A549 (cell line): ENCODE data around the gene TTC36.

Experiments used
- CEBPB ChIP-seq, 2 experiments: fragments of >200 bp in 1 of 2; sonication (Bioruptor Twin) in 1 of 2; formaldehyde crosslinking in 1 of 2; IDR thresholded peaks; 2 replicates each; pipeline ENCODE4 v1.6.1; 2012 to 2016
- CTCF ChIP-seq: fragments of >200 bp; sonication (Bioruptor Twin); formaldehyde crosslinking; IDR thresholded peaks from 3 replicates; pipeline ENCODE4 v1.5.1; 2016
- MAX ChIP-seq: IDR thresholded peaks from 2 replicates; pipeline ENCODE4 v1.6.1; 2012
- POLR2A ChIP-seq: IDR thresholded peaks from 2 replicates; pipeline ENCODE4 v1.6.1; 2012; ENCODE audit warnings: mild to moderate bottlenecking, low read length
- RFX5 ChIP-seq: fragments of 450-650 bp; IDR thresholded peaks from 2 replicates; pipeline ENCODE4 v1.7.1; 2014; ENCODE audit warnings: antibody characterized with exemption, mild to moderate bottlenecking, moderate library complexity
- USF2 ChIP-seq: fragments of 450-650 bp; IDR thresholded peaks from 2 replicates; pipeline ENCODE4 v1.6.1; 2014; ENCODE audit warnings: antibody characterized with exemption

GRCh38 chr11:118532852-118533768, 5.8 kb downstream of the TTC36 start:
- no peak for TF ChIP-seq CTCF
- TF ChIP-seq POLR2A, result no peak
- no peak for TF ChIP-seq RFX5
- TF ChIP-seq MAX, result no peak
- no peak for TF ChIP-seq USF2
- no peak for TF ChIP-seq CEBPB (IDR thresholded peaks at IDR 0.05)
